ENCODE measurements around the gene TTC1. TPM values are rescaled to one million over a fixed set of nuclear protein-coding genes. Genes with fewer than 3 reads are reported as not detected.

The TTC1 gene
- total and polyA plus RNA-seq, 2 of the 8 experiments (the other 6 are each of a cell fraction or from before 2014, with no cell fraction given), result 25.1 to 63.9 TPM

DNA sequence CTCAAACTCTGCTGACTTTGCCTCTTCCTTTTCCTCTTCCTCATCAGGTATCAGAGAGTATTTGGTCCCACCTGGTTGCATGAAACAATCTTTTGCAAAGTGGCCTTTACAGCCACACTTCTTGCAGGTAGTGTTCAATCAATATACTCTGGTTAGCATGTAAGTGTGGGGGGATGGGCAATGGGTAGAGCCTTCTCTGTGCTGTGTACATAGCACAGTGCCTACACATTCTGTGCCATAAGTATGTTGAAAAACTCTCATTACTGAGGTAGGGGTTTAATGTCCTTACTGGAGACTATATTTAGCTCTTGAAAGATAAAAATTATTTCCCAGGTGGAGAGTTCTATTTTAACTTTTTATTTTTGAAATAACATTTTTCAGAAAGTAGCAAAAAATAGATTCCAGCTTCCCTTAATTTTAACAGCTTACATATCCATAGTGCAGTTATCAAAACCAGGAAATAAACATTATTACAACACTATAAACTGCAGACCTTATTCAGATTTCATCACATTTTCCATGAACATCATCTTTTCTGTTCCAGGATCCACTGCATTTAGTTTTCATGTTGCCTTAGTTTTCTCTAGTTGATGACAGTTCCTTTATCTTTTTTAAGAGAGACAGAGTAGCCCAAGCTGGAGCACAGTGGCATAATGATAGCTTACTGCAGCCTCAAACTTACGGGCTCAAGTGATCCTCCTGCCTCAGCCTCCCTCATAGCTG, 15.1 kb downstream of the TTC1 start:
- Histone ChIP-seq H4K8ac (ENCODE audit: extremely low read depth, insufficient read depth, low read length) (no peak overlapping the region), H3K4ac (replicated peaks; ENCODE audit: insufficient read length, low read depth, low read length) (no peak overlapping the region), H3K9ac (replicated peaks in 1 of 4; ENCODE audit: extremely low read depth in 1 of 4, low read depth in 3 of 4, low read length in 3 of 4) (no peak overlapping the region), H3K79me1 (ENCODE audit: low read depth, low read length) (peaks cover 2% of the 10 kb centered on the region; the same call in 1 of the 2 replicates), H3K79me2 (ENCODE audit: control insufficient read depth in 1 of 2, insufficient read depth in 2 of 2, low read length in 2 of 2) (peaks cover 0 to 36% of the 10 kb centered on the region in 2 experiments; a peak in 2 of 4 replicates), H3K27ac (ENCODE audit: low read depth, low read length) (no peak overlapping the region), H3K14ac (ENCODE audit: insufficient read length) (no peak overlapping the region), H3K9me3 (ENCODE audit: insufficient read depth in 2 of 2, low read depth in 1 of 2, low read length in 1 of 2) (no peaks in the 10 kb centered on the region), H2BK12ac (ENCODE audit: low read depth, low read length) (no peak overlapping the region), H2BK15ac (ENCODE audit: low read length) (no peak overlapping the region), H3K4me2 (ENCODE audit: insufficient read depth in 1 of 2, low read depth in 2 of 2, low read length in 2 of 2) (no peak overlapping the region), H4K20me1 (replicated peaks in 1 of 2; ENCODE audit: control insufficient read depth in 1 of 2, insufficient read depth in 2 of 2, low read length in 2 of 2) (peaks cover 0 to 4% of the 10 kb centered on the region in 2 experiments), H3K56ac (replicated peaks; ENCODE audit: insufficient read length, low read depth, low read length) (no peak overlapping the region), H4K91ac (replicated peaks; ENCODE audit: insufficient read length, low read length) (no peak overlapping the region), H2BK20ac (ENCODE audit: low read length) (no peak overlapping the region), H2AFZ (ENCODE audit: low read length) (no peak overlapping the region), H3K23ac (ENCODE audit: insufficient read length) (no peak overlapping the region), H2BK120ac (replicated peaks; ENCODE audit: low read depth, low read length) (no peak overlapping the region), H2BK5ac (ENCODE audit: low read depth, low read length) (no peak overlapping the region), H3K27me3 (replicated peaks in 1 of 4; ENCODE audit: control insufficient read depth in 3 of 4, extremely low read depth in 1 of 4, insufficient read depth in 3 of 4, low read length in 3 of 4) (no peaks in the 10 kb centered on the region), H4K5ac (ENCODE audit: insufficient read length, low read depth, low read length) (no peak overlapping the region), H3K4me3 (ENCODE audit: extremely low read depth in 1 of 4, insufficient read depth in 2 of 4, low read depth in 3 of 4, low read length in 4 of 4) (no peak overlapping the region), H3K4me1 (replicated peaks in 1 of 4; ENCODE audit: control insufficient read depth in 3 of 4, insufficient read depth in 4 of 4, low read length in 3 of 4) (no peaks in the 10 kb centered on the region), H3K36me3 (ENCODE audit: control insufficient read depth in 2 of 4, insufficient read depth in 4 of 4, low read length in 3 of 4) (peaks cover 0 to 13% (median 4%) of the 10 kb centered on the region in 4 experiments; a peak in 4 of 8 replicates), H2AK5ac (ENCODE audit: low read depth, low read length) (no peak overlapping the region), H3K18ac (ENCODE audit: extremely low read depth, low read length) (no peak overlapping the region), H3K23me2 (ENCODE audit: low read depth, low read length) (no peaks in the 10 kb centered on the region)
- no peak for FAIRE-seq
- no peak for DNase-seq (ENCODE audit: low read depth in 1 of 2, low spot score in 2 of 2)
- POLR2A ChIA-PET (ENCODE audit: partially characterized antibody), result interaction anchor here (0.7 to 1.6 kb wide), 2 partner anchors 15 to 152 kb away, joined by 3 to 6 read pairs; partner anchors contain the start of gene TTC1
- 100% methylated on average over 1 of the region's 1 CpG; no CpG with 5 or more reads in 1 of the 2 experiments for WGBS, 2 experiments (ENCODE audit: extremely low coverage in 1 of 2, insufficient coverage in 1 of 2, insufficient read length in 1 of 2, insufficient replicate concordance in 2 of 2, low coverage in 1 of 2, low lambda C conversion rate in 2 of 2, missing lambda C conversion rate in 1 of 2)
- CTCF ChIA-PET (ENCODE audit: partially characterized antibody), result interaction anchor here (0.6 to 5.4 kb wide), 17 partner anchors 10 to 1165 kb away, joined by 3 to 47 read pairs (median 3); no protein-coding TSS in a partner anchor
- TF ChIP-seq GABPA (IDR thresholded peaks at IDR 0.05; ENCODE audit: borderline replicate concordance, insufficient read depth, low read length), result no peak

All from H1 (cell line).